Glutamatergic neuron (in vitro differentiated cells): ENCODE data around the gene TMEM221. TPM values are rescaled to one million over a fixed set of nuclear protein-coding genes. Genes with fewer than 3 reads are reported as not detected.

Experiments
- DNase-seq: peaks from one replicate; pipeline ENCODE4 v3.0.0; 2022
- H3K27ac Mint-ChIP-seq: one replicate; pipeline ENCODE4 v1.8.0; 2020; ENCODE audit warnings: mild to moderate bottlenecking, mixed read lengths, inconsistent platforms; ENCODE audit not compliant: unreplicated experiment
- H3K27me3 Mint-ChIP-seq: one replicate; pipeline ENCODE4 v1.8.0; 2020; ENCODE audit warnings: mild to moderate bottlenecking, moderate library complexity, mixed read lengths, inconsistent platforms; ENCODE audit not compliant: unreplicated experiment
- H3K36me3 Mint-ChIP-seq: one replicate; pipeline ENCODE4 v1.8.0; 2020; ENCODE audit warnings: mild to moderate bottlenecking, mixed read lengths, inconsistent platforms; ENCODE audit not compliant: unreplicated experiment
- H3K4me1 Mint-ChIP-seq: one replicate; pipeline ENCODE4 v1.8.0; 2020; ENCODE audit warnings: mild to moderate bottlenecking, low read depth, mixed read lengths, inconsistent platforms; ENCODE audit not compliant: unreplicated experiment
- H3K4me3 Mint-ChIP-seq: one replicate; pipeline ENCODE4 v1.8.0; 2020; ENCODE audit warnings: mild to moderate bottlenecking, mixed read lengths, inconsistent platforms; ENCODE audit not compliant: unreplicated experiment
- H3K9me3 Mint-ChIP-seq: one replicate; pipeline ENCODE4 v1.8.0; 2020; ENCODE audit warnings: mild to moderate bottlenecking, moderate library complexity, mixed read lengths, inconsistent platforms; ENCODE audit not compliant: unreplicated experiment
- total RNA-seq: library from RNA; stranded (reverse); fragmentation: NEBNext Ultra II Directional; extraction: Animal tissue kit (Norgen Biotek cat#: 25700); gene quantifications from one replicate; pipeline ENCODE4 v1.2.1, GENCODE V29; 2021; ENCODE audit not compliant: unreplicated experiment
- TF ChIP-seq, protein P1 (sequence below): fragments of 200-600 bp; sonication (generic); IDR thresholded peaks from one replicate; pipeline ENCODE4 v1.5.0; 2021; ENCODE audit not compliant: partially characterized antibody, unreplicated experiment

The TMEM221 gene
- total RNA-seq, 1 donor from 2014 or later = not detected

DNA sequence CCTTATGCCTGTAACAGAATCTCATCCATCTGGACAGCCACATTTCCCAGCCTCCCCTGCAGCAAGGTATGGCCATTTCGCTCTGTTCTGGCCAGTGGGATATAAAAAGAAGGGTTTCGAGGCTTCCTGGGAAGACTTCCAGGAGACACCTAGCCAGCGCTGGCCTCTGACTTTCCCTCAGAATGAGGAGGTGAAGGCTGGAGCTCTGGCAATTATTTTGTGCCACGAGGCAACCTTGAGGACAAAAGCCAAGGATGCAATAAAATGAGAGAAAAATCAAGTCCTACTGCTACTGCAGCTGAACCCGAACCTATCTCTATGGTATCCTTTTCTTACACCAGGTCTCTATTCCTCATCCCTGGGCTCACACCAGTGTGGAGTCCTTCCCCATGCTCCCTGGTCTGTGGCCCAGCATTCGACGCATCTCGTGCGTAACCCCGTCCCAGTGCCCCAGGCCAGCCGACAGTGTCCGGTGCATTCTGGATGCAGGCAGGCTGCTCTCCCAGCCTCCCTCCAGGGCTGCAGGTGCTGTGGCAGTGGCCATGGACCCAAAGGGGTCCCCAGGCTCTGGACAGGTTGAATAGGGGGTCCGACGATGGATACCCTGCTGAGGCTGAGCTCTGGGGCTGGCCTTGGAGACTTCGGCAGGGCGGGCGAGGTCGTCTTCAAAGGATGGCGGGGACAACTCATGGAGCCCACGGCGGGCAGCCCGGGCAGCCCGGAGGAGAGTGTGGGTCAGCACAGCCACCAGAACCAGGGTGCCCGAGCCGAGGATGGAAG is 12.2 kb downstream of the TMEM221 start:
- DNase-seq = no peak
- Mint-ChIP-seq H3K9me3 (peaks cover 4% of the 10 kb centered on the region), H3K4me1 (no peaks in the 10 kb centered on the region), H3K4me3 (no peak overlapping the region), H3K27me3 (peaks cover 3% of the 10 kb centered on the region), H3K36me3 (no peaks in the 10 kb centered on the region), H3K27ac (no peak overlapping the region)
- TF ChIP-seq, protein P1, sequence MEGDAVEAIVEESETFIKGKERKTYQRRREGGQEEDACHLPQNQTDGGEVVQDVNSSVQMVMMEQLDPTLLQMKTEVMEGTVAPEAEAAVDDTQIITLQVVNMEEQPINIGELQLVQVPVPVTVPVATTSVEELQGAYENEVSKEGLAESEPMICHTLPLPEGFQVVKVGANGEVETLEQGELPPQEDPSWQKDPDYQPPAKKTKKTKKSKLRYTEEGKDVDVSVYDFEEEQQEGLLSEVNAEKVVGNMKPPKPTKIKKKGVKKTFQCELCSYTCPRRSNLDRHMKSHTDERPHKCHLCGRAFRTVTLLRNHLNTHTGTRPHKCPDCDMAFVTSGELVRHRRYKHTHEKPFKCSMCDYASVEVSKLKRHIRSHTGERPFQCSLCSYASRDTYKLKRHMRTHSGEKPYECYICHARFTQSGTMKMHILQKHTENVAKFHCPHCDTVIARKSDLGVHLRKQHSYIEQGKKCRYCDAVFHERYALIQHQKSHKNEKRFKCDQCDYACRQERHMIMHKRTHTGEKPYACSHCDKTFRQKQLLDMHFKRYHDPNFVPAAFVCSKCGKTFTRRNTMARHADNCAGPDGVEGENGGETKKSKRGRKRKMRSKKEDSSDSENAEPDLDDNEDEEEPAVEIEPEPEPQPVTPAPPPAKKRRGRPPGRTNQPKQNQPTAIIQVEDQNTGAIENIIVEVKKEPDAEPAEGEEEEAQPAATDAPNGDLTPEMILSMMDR = no peak

DNA sequence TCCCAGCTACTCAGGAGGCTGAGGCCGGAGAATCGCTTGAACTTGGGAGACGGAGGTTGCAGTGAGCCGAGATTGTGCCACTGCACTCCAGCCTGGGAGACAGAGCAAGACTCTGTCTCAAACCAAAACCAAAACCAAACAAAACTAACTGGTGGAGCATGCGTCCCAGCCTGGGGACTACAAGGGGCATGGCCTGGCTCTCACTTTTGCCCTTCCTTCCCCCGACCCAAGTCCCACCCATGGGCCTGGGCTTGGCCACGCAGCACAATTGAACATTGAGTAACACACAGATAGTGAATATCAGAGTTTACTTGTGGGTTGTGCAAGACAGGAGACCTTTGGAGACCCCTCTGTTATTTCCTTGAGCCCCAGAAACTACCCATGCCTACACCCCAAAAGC is 13.2 kb downstream of the TMEM221 start:
- TF ChIP-seq, protein P1 = no peak
- Mint-ChIP-seq H3K27ac (no peak overlapping the region), H3K9me3 (peaks cover 4% of the 10 kb centered on the region), H3K4me3 (no peak overlapping the region), H3K36me3 (no peaks in the 10 kb centered on the region), H3K27me3 (peaks cover 3% of the 10 kb centered on the region), H3K4me1 (no peaks in the 10 kb centered on the region)
- no peak for DNase-seq

DNA sequence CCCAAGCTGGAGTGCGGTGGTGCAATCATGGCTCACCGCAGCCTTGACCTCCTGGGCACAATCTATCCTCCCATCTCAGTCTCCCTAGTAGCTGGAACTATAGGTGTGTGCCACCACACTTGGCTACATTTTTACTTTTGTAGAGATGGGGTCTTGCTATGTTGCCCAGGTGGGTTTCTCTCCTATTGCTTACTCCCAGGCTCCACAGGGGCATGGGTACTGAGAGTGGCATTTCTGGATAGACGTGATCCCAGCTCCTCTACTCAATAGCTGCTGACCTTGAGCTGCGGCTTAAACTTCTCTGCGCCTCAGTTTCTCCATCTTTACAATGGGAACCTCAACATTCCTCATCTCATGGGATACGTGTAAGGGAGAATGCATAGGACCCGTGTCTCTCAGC is 17.1 kb downstream of the TMEM221 start:
- no peak for DNase-seq
- H3K36me3 Mint-ChIP-seq = no peaks in the 10 kb centered on the region
- H3K27me3 Mint-ChIP-seq = peaks cover 3% of the 10 kb centered on the region
- H3K9me3 Mint-ChIP-seq = no peaks in the 10 kb centered on the region
- TF ChIP-seq, protein P1 = no peak
- no peak overlapping the region for H3K27ac Mint-ChIP-seq
- no peak overlapping the region for H3K4me3 Mint-ChIP-seq
- H3K4me1 Mint-ChIP-seq = no peaks in the 10 kb centered on the region

DNA sequence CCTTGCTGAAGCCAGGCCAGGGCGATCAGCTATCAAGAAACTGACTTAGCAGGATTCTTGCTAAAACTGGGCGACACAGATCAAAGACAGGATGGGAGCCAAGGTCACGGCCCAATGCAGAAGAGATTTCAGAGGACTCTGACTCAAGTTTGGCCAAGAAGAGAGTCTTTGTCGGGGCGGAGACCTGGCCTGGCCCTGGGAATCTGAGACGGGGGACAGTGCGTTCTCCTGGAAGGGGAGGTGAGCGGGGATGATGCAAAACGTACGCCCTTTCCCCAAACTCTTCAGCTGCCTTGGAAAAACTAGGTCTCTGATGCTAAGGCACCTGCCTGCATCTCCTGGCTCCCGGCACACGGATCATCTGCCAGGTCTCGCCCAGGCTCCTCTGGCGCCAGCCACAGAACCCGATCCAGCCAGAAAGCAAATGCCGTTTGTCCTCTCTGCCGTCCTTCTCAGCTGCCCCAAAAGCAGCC is 18.8 kb downstream of the TMEM221 start:
- no peak for DNase-seq
- H3K27me3 Mint-ChIP-seq = peaks cover 3% of the 10 kb centered on the region
- no peaks in the 10 kb centered on the region for H3K4me1 Mint-ChIP-seq
- H3K9me3 Mint-ChIP-seq = no peaks in the 10 kb centered on the region
- H3K36me3 Mint-ChIP-seq = no peaks in the 10 kb centered on the region
- H3K4me3 Mint-ChIP-seq = no peak overlapping the region
- TF ChIP-seq, protein P1 = no peak
- H3K27ac Mint-ChIP-seq = no peak overlapping the region

DNA sequence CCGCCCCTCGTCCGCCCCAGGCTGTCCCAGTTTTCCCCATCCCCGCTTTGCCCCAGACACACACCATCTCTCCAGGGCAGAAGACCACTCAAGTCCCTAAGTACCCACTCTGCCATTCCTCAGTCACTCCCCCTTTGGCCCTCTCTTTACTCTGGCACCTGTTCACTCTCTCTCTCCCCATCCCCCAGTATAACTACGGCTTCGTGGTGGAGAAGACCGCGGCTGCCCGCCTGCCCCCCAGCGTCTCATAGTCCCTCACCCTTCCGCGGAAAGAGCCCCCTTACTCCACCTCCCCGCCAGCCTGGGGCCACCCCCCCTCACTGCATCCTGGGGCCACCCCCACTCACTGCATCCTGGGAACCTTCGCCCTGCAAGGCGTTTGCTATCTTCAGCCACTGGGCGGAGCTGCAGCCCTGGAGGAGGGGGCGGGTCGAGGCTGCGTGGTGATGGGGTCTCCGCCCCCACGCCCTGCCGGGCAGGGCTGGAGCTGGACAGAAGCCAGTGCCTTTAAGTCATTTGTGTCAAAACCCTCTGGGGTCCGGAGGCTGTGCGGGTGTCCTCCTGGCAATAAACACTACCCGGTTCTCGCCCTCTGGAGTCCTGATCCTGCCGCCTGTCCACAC is 23.6 kb downstream of the TMEM221 start:
- Mint-ChIP-seq H3K9me3 (peaks cover 3% of the 10 kb centered on the region), H3K36me3 (no peaks in the 10 kb centered on the region), H3K4me1 (no peaks in the 10 kb centered on the region), H3K27ac (peak overlapping the region; percentile 12), H3K27me3 (peaks cover 6% of the 10 kb centered on the region), H3K4me3 (peak overlapping the region; percentile 46)
- peak; percentile 89 for DNase-seq
- TF ChIP-seq, protein P1 = peak; percentile 19
